ENCODE results near the gene CERS6.
"Not testable (repeated sequence)": the region's sequence is repeated elsewhere in the genome, so short reads cannot be mapped to it uniquely, and the experiment has no call there.

Gene CERS6, protein sequence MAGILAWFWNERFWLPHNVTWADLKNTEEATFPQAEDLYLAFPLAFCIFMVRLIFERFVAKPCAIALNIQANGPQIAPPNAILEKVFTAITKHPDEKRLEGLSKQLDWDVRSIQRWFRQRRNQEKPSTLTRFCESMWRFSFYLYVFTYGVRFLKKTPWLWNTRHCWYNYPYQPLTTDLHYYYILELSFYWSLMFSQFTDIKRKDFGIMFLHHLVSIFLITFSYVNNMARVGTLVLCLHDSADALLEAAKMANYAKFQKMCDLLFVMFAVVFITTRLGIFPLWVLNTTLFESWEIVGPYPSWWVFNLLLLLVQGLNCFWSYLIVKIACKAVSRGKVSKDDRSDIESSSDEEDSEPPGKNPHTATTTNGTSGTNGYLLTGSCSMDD

DNA sequence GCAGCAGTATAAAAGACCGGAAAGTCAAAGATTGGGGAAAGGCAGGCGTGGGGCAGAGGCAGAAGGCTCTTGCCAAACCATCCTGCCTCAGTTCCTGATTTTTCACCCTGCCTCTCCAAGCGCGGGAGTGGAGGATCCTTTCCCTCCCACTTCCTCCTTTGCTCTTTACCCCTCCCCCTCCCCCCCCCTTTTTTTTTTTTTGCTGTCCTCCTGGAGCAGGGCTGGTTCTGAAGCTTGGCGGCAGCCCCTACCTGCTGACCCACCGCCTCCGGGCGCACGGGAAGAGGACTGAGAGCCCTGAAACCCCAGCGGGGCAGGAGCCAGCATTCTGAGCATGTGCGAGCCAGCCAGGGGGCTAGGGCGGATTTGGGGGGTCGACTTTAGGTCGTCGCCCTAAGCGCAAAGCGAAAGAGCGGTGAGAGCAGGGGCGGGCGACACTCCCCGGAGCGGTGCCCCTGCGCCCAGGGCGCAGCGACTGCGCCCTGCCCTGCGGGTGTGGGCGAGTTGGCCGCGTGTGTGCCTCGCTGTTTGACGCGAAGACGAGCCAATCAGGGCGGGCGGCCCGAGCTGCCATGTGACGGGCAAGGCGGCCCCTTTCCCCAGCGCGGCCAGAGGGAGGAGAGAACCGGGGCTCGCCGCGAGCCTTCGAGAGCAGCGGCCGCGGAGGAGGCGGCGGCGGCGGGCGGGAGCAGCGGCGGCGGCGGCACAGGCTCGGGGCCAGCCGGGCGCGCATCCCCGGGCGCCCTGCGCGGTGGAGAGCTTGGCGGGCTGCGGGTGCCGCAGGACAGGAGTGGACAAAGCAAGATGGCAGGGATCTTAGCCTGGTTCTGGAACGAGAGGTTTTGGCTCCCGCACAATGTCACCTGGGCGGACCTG, at the start of gene CERS6:
Gene CERS6, plus strand, starts transcription at position 628 of the 876 bp plus-strand sequence. Its CDS starts 177 bp downstream, at position 805.
- Histone ChIP-seq H3K9me3 (ENCODE audit: control insufficient read depth in 5 of 5, low read length in 5 of 5) (peaks cover 0 to 4% (median 0%) of the 10 kb centered on the region in 5 donors), H3K36me3 (ENCODE audit: control insufficient read depth in 5 of 5, insufficient read depth in 5 of 5, low read length in 5 of 5) (no peaks in the 10 kb centered on the region), H3K4me3 (ENCODE audit: low read depth in 1 of 5, low read length in 5 of 5) (peak within 1 kb of the TSS; percentile 86 to 98 (median 95)), H3K9ac (ENCODE audit: low read length in 5 of 5) (peak within 1 kb of the TSS in 4 of 5 donors; percentile 21 to 82 (median 57)), H3K27me3 (ENCODE audit: control insufficient read depth in 5 of 5, insufficient read depth in 4 of 5, low read length in 5 of 5) (no peaks in the 10 kb centered on the region), H3K4me1 (ENCODE audit: control insufficient read depth in 5 of 5, insufficient read depth in 5 of 5, low read length in 5 of 5) (peaks cover 0 to 41% (median 25%) of the 10 kb centered on the region in 5 donors), H3K27ac (ENCODE audit: low read depth, low read length) (peak within 1 kb of the TSS; percentile 70)

DNA sequence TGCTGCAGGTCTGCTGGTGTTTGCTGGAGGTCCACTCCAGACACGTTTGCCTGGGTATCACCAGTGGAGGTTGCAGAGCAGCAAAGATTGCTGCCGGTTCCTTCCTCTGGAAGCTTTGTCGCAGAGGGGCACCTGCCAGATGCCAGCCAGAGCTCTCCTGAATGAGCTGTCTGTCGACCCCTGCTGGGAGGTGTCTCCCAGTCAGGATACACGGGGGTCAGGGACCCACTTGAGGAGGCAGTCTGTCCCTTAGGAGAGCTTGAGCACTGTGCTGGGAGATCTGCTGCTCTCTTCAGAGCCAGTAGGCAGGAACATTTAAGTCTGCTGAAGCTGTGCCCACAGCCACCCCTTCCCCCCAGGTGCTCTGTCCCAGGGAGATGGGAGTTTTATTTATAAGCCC, 43.8 kb upstream of the CERS6 start:
- not testable (repeated sequence) for H3K36me3 ChIP-seq (ENCODE audit: control insufficient read depth in 5 of 5, insufficient read depth in 5 of 5, low read length in 5 of 5); H3K9me3 ChIP-seq (ENCODE audit: control insufficient read depth in 5 of 5, low read length in 5 of 5); H3K27ac ChIP-seq (ENCODE audit: low read depth, low read length); H3K9ac ChIP-seq (ENCODE audit: low read length in 5 of 5); H3K4me3 ChIP-seq (ENCODE audit: low read depth in 1 of 5, low read length in 5 of 5); H3K4me1 ChIP-seq (ENCODE audit: control insufficient read depth in 5 of 5, insufficient read depth in 5 of 5, low read length in 5 of 5); H3K27me3 ChIP-seq (ENCODE audit: control insufficient read depth in 5 of 5, insufficient read depth in 4 of 5, low read length in 5 of 5)

DNA sequence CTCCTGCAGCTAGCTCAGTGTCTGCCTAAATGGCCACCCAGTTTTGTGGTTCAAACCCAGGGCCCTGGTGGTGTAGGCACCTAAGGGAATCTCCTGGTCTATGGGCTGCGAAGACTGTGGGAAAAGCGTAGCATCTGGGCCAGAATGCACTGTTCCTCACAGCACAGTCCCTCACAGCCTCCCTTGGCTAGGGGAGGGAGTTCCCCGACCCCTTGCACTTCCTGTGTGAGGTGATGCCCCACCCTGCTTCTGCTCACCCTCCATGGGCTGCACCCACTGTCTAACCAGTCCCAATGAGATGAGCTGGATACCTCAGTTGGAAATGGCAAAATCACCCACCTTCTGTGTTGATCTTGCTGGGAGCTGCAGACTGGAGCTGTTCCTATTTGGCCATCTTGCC, 43.0 kb upstream of the CERS6 start:
- H3K9ac ChIP-seq (ENCODE audit: low read length in 5 of 5); H3K4me3 ChIP-seq (ENCODE audit: low read depth in 1 of 5, low read length in 5 of 5): not testable (repeated sequence)

DNA sequence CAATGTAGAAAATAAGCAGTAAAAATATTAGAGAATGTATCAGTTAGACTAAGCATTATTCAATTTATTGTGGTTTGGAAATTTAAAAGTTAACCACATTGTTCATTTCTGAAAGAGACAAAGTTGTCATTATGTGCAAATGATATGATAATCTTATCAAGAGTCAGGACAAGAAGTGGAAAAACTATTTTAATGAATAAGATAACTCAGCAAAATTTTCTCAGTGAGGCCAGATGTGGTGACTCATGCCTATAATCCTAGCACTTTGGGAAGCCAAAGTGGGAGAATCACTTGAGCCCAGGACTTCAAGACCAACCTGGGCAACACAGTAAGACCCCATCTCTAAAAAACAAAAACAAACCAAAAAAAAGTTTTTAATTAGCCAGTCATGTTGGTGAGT, 39.5 kb upstream of the CERS6 start:
- H3K4me3 ChIP-seq (ENCODE audit: low read depth in 1 of 5, low read length in 5 of 5), result no peak overlapping the region
- no peaks in the 10 kb centered on the region for H3K36me3 ChIP-seq (ENCODE audit: control insufficient read depth in 5 of 5, insufficient read depth in 5 of 5, low read length in 5 of 5)

More for the DNA sequence above, 43.0 kb upstream of the CERS6 start:
- not testable (repeated sequence) for H3K27ac ChIP-seq (ENCODE audit: low read depth, low read length); H3K36me3 ChIP-seq (ENCODE audit: control insufficient read depth in 5 of 5, insufficient read depth in 5 of 5, low read length in 5 of 5); H3K27me3 ChIP-seq (ENCODE audit: control insufficient read depth in 5 of 5, insufficient read depth in 4 of 5, low read length in 5 of 5); H3K4me1 ChIP-seq (ENCODE audit: control insufficient read depth in 5 of 5, insufficient read depth in 5 of 5, low read length in 5 of 5); H3K9me3 ChIP-seq (ENCODE audit: control insufficient read depth in 5 of 5, low read length in 5 of 5)

DNA sequence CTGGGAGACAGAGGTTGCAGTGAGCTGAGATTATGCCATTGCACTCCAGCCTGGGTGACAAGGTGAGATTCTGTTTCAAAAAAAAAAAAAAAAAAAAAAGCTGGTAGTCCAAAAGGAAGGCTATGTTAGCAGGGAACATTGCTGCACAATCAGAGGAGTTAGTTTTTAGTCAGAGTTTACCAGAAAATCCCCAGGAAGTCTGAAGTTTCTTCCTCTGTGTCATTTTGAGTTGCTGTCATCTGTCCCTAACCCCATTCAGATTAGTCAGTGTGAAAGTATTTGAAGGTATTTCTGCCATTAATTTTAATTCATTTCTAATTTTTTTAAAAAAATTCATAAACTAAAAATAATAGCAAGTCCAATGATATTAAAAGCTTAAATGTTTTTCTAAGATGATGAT, 33.5 kb upstream of the CERS6 start:
- H3K27ac ChIP-seq (ENCODE audit: low read depth, low read length), result no peak overlapping the region
- H3K9ac ChIP-seq (ENCODE audit: low read length in 5 of 5), result no peak overlapping the region
- no peaks in the 10 kb centered on the region for H3K27me3 ChIP-seq (ENCODE audit: control insufficient read depth in 5 of 5, insufficient read depth in 4 of 5, low read length in 5 of 5)
- H3K9me3 ChIP-seq (ENCODE audit: control insufficient read depth in 5 of 5, low read length in 5 of 5), result no peaks in the 10 kb centered on the region
- no peak overlapping the region for H3K4me3 ChIP-seq (ENCODE audit: low read depth in 1 of 5, low read length in 5 of 5)
- no peaks in the 10 kb centered on the region for H3K4me1 ChIP-seq (ENCODE audit: control insufficient read depth in 5 of 5, insufficient read depth in 5 of 5, low read length in 5 of 5)
- H3K36me3 ChIP-seq (ENCODE audit: control insufficient read depth in 5 of 5, insufficient read depth in 5 of 5, low read length in 5 of 5), result no peaks in the 10 kb centered on the region

More for the DNA sequence above, 39.5 kb upstream of the CERS6 start:
- Histone ChIP-seq H3K27ac (ENCODE audit: low read depth, low read length) (no peak overlapping the region), H3K27me3 (ENCODE audit: control insufficient read depth in 5 of 5, insufficient read depth in 4 of 5, low read length in 5 of 5) (no peaks in the 10 kb centered on the region), H3K4me1 (ENCODE audit: control insufficient read depth in 5 of 5, insufficient read depth in 5 of 5, low read length in 5 of 5) (no peaks in the 10 kb centered on the region), H3K9ac (ENCODE audit: low read length in 5 of 5) (no peak overlapping the region), H3K9me3 (ENCODE audit: control insufficient read depth in 5 of 5, low read length in 5 of 5) (peaks cover 0 to 3% (median 0%) of the 10 kb centered on the region in 5 donors)

DNA sequence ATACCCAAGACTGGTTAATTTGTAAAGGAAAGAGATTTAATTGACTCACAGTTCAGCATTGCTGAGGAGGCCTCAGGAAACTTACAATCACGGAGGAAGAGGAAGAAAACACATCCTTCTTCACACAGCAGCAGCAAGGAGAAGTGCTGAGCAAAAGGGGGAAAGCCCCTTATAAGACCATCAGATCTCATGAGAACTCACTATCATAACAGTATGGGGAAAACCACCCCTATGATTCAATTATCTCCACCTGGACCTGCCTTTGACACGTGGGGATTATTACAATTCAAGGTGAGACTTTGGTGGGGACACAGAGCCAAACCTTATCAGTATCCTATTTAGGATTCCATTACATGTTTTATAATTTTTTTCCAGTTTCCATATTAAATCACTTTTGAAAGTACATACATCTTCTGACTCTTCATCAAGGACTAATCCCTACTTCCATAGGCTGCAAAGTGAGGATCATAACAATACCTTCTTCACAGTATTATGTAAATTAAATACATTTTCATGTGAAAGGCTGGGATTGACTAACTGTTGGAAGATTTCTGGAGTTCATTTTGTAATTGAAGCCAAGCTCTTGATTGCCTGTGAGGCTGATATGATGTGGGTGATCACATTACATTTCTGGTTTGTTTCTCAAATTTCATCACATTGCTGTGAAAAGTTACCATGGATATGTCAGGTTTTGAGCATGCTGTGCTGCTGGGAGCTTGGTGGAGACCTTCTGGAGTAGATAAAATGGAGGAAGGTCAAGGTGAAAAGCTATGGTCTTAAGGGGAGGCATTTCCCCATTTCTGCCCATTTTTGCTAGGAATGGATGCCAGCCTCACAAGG, 31.7 kb upstream of the CERS6 start:
- no peaks in the 10 kb centered on the region for H3K36me3 ChIP-seq (ENCODE audit: control insufficient read depth in 5 of 5, insufficient read depth in 5 of 5, low read length in 5 of 5)
- H3K9ac ChIP-seq (ENCODE audit: low read length in 5 of 5), result no peak overlapping the region
- H3K4me1 ChIP-seq (ENCODE audit: control insufficient read depth in 5 of 5, insufficient read depth in 5 of 5, low read length in 5 of 5), result no peaks in the 10 kb centered on the region
- H3K27me3 ChIP-seq (ENCODE audit: control insufficient read depth in 5 of 5, insufficient read depth in 4 of 5, low read length in 5 of 5), result no peaks in the 10 kb centered on the region
- no peak overlapping the region for H3K4me3 ChIP-seq (ENCODE audit: low read depth in 1 of 5, low read length in 5 of 5)
- no peaks in the 10 kb centered on the region for H3K9me3 ChIP-seq (ENCODE audit: control insufficient read depth in 5 of 5, low read length in 5 of 5)
- no peak overlapping the region for H3K27ac ChIP-seq (ENCODE audit: low read depth, low read length)

DNA sequence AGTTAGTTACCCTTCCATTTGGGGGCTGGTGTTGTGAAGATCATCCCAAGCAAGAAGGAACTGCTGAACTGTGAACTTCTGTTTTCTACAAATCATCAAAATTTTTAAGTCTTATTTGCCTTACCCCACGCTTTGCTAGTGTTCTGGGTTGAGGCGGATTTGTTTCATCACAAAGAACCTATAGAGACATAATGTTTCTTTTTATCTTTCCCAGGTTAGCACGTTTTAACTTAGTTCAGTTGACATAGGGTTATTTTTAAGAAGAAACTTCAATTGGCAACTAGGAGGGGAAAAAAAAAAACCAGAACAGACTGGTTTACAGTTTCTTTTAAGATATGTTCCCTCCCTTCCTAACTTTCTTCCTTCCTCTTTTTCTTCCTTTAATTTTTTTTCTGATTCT, 31.1 kb upstream of the CERS6 start:
- no peak overlapping the region for H3K9ac ChIP-seq (ENCODE audit: low read length in 5 of 5)
- H3K4me3 ChIP-seq (ENCODE audit: low read depth in 1 of 5, low read length in 5 of 5), result no peak overlapping the region
- no peaks in the 10 kb centered on the region for H3K36me3 ChIP-seq (ENCODE audit: control insufficient read depth in 5 of 5, insufficient read depth in 5 of 5, low read length in 5 of 5)
- H3K27ac ChIP-seq (ENCODE audit: low read depth, low read length), result no peak overlapping the region
- H3K4me1 ChIP-seq (ENCODE audit: control insufficient read depth in 5 of 5, insufficient read depth in 5 of 5, low read length in 5 of 5), result no peaks in the 10 kb centered on the region
- H3K9me3 ChIP-seq (ENCODE audit: control insufficient read depth in 5 of 5, low read length in 5 of 5), result no peaks in the 10 kb centered on the region
- H3K27me3 ChIP-seq (ENCODE audit: control insufficient read depth in 5 of 5, insufficient read depth in 4 of 5, low read length in 5 of 5), result no peaks in the 10 kb centered on the region

DNA sequence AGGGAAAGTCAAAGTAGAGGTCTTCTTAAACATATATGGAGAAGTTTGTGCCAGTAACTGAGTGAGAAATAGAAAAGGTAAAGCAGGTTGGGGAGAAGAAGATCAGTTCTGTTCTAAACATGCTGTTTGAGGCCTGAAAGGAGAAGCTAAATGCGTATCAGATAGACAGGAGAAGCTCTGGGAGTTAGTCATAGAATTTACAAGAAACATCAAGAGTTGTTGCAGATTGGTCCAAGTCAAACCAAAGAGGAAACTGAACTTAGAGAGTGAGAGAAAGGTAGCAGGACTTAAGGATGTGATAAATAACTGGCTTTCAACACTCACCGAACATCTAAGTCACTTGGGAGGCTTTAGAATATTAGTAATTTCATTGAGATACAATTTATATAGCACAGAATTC, 29.2 kb upstream of the CERS6 start:
- H3K9ac ChIP-seq (ENCODE audit: low read length in 5 of 5), result no peak overlapping the region
- H3K36me3 ChIP-seq (ENCODE audit: control insufficient read depth in 5 of 5, insufficient read depth in 5 of 5, low read length in 5 of 5), result no peaks in the 10 kb centered on the region
- H3K4me3 ChIP-seq (ENCODE audit: low read depth in 1 of 5, low read length in 5 of 5), result no peak overlapping the region
- H3K27ac ChIP-seq (ENCODE audit: low read depth, low read length), result no peak overlapping the region
- no peaks in the 10 kb centered on the region for H3K4me1 ChIP-seq (ENCODE audit: control insufficient read depth in 5 of 5, insufficient read depth in 5 of 5, low read length in 5 of 5)
- no peaks in the 10 kb centered on the region for H3K9me3 ChIP-seq (ENCODE audit: control insufficient read depth in 5 of 5, low read length in 5 of 5)
- no peaks in the 10 kb centered on the region for H3K27me3 ChIP-seq (ENCODE audit: control insufficient read depth in 5 of 5, insufficient read depth in 4 of 5, low read length in 5 of 5)

DNA sequence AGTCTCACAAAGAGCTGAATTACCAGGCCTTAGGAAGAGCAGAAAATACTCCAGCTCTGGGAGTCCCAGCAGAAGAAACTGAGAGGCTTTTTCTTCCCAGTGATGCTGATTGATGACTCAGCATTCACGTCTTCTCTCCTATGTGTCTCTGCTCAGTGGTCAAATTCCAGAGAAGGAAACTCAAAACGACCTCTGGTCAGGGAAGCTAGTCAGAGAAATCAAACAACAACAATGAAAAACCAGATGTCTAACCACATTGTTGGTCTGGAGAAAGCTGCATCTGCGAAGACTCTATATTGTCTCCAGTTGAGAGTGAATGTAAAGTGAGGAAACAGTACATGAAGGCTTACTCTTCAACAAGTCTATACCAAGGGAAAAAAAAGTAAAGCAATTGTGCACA, 28.6 kb upstream of the CERS6 start:
- H3K27ac ChIP-seq (ENCODE audit: low read depth, low read length), result no peak overlapping the region
- no peaks in the 10 kb centered on the region for H3K9me3 ChIP-seq (ENCODE audit: control insufficient read depth in 5 of 5, low read length in 5 of 5)
- no peaks in the 10 kb centered on the region for H3K36me3 ChIP-seq (ENCODE audit: control insufficient read depth in 5 of 5, insufficient read depth in 5 of 5, low read length in 5 of 5)
- H3K4me3 ChIP-seq (ENCODE audit: low read depth in 1 of 5, low read length in 5 of 5), result no peak overlapping the region
- no peak overlapping the region for H3K9ac ChIP-seq (ENCODE audit: low read length in 5 of 5)
- H3K4me1 ChIP-seq (ENCODE audit: control insufficient read depth in 5 of 5, insufficient read depth in 5 of 5, low read length in 5 of 5), result no peaks in the 10 kb centered on the region
- no peaks in the 10 kb centered on the region for H3K27me3 ChIP-seq (ENCODE audit: control insufficient read depth in 5 of 5, insufficient read depth in 4 of 5, low read length in 5 of 5)
